Brain microvascular endothelial cell (primary cell): ENCODE results near the gene GLP1R.

Experiments
- DNase-seq: peaks from one replicate; pipeline ENCODE4 v3.0.0-alpha.2; 2020
- H3K27ac ChIP-seq: fragments of 250-450 bp; sonication (Bioruptor Pico); 2 replicates; pipeline ENCODE4 v1.5.1; 2020; ENCODE audit warnings: mild to moderate bottlenecking, moderate library complexity
- H3K27me3 ChIP-seq: fragments of 250-450 bp; sonication (Bioruptor Pico); replicated peaks from 2 replicates; pipeline ENCODE4 v1.5.1; 2020; ENCODE audit warnings: mild to moderate bottlenecking
- H3K36me3 ChIP-seq: fragments of 250-450 bp; sonication (Bioruptor Pico); replicated peaks from 2 replicates; pipeline ENCODE4 v1.5.1; 2020; ENCODE audit warnings: mild to moderate bottlenecking
- H3K4me3 ChIP-seq: 2 replicates; pipeline ENCODE4 v1.5.1; 2011; ENCODE audit warnings: low read depth, mild to moderate bottlenecking, control low read depth, low read length, moderate library complexity
- in situ Hi-C: cut with HindIII; loops from 2 replicates; pipeline ENCODE4 v1.10.0; 2017; ENCODE audit warnings: low sequenced_read_pairs, low pct_ligation_motif_present
- TF ChIP-seq, protein P1 (sequence below): IDR thresholded peaks from 2 replicates; pipeline ENCODE4 v1.5.1; 2011; ENCODE audit warnings: low read depth, mild to moderate bottlenecking, moderate library complexity, low read length, control low read depth, inconsistent platforms; ENCODE audit errors: missing control alignments

Gene GLP1R

DNA sequence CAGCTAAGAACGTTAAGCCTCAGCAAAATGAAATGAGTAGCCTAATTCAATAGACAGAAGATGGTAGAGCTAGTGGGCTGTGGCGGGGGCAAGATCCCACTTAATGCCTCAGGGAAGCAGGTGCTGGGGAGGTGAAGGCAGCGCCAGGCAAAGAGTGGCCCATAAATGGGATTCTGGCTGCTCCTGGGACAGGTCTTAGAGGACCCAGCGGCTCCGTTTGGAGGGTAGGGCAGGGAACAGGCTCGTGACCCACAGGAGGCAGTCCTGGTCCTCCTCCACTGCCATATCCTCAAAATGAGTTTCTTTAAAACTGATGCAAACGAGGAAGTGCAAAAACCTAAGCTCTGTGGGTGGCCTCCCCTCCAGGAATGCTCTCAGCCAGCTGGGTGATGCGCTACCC lies 33.7 kb downstream of the GLP1R start:
- Histone ChIP-seq H3K36me3 (no peaks in the 10 kb centered on the region), H3K4me3 (no peak overlapping the region), H3K27me3 (no peaks in the 10 kb centered on the region), H3K27ac (no peak overlapping the region)
- TF ChIP-seq, protein P1, sequence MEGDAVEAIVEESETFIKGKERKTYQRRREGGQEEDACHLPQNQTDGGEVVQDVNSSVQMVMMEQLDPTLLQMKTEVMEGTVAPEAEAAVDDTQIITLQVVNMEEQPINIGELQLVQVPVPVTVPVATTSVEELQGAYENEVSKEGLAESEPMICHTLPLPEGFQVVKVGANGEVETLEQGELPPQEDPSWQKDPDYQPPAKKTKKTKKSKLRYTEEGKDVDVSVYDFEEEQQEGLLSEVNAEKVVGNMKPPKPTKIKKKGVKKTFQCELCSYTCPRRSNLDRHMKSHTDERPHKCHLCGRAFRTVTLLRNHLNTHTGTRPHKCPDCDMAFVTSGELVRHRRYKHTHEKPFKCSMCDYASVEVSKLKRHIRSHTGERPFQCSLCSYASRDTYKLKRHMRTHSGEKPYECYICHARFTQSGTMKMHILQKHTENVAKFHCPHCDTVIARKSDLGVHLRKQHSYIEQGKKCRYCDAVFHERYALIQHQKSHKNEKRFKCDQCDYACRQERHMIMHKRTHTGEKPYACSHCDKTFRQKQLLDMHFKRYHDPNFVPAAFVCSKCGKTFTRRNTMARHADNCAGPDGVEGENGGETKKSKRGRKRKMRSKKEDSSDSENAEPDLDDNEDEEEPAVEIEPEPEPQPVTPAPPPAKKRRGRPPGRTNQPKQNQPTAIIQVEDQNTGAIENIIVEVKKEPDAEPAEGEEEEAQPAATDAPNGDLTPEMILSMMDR: no peak
- in situ Hi-C loops: no loop called here
- no peak for DNase-seq

DNA sequence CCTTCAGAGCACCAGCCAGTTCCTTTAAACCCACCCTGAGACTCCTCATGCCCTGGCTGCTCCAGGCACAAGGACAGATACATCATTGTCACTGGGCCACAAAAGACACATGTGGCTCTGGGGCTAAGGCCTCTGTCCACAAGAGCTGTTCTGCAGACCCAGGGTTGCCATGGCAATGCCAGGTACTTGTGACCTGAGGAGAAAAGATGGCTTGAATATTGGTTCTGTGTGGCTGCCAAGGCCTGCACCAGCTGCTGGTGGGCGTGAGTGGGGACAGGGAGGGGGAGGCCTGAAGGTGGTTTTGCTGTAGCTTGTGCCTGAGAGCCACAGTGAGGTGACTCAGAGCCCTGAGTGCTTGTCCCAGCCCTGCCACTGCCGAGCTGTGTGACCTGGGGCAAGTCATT lies 34.7 kb downstream of the GLP1R start:
- Histone ChIP-seq H3K4me3 (no peak overlapping the region), H3K27me3 (peaks cover 3% of the 10 kb centered on the region), H3K36me3 (no peaks in the 10 kb centered on the region), H3K27ac (no peak overlapping the region)
- in situ Hi-C loops: no loop called here
- DNase-seq: no peak
- TF ChIP-seq, protein P1: no peak

DNA sequence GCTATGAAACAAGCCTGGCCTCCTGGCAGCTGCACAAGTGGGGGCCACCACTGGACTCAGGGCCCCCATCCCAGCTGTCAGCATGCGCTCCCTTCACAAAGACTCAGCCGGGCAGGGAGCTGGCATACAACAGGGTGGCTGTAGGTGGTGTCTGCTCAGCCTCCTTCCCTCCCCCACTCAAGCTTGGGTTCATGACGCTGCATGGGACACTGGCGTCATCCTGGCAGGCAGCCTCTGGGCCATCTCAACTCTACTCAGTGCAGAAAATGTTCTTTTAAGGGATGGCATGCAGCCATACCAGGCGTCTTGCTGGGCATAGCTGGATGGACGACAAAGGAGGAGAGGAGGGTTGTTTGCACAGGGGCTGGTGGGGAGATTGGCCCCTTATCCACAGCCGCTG lies 35.9 kb downstream of the GLP1R start:
- H3K36me3 ChIP-seq: no peaks in the 10 kb centered on the region
- TF ChIP-seq, protein P1: no peak
- peaks cover 6% of the 10 kb centered on the region for H3K27me3 ChIP-seq
- no peak for DNase-seq
- in situ Hi-C loops: no loop called here
- no peak overlapping the region for H3K4me3 ChIP-seq
- H3K27ac ChIP-seq: no peak overlapping the region

DNA sequence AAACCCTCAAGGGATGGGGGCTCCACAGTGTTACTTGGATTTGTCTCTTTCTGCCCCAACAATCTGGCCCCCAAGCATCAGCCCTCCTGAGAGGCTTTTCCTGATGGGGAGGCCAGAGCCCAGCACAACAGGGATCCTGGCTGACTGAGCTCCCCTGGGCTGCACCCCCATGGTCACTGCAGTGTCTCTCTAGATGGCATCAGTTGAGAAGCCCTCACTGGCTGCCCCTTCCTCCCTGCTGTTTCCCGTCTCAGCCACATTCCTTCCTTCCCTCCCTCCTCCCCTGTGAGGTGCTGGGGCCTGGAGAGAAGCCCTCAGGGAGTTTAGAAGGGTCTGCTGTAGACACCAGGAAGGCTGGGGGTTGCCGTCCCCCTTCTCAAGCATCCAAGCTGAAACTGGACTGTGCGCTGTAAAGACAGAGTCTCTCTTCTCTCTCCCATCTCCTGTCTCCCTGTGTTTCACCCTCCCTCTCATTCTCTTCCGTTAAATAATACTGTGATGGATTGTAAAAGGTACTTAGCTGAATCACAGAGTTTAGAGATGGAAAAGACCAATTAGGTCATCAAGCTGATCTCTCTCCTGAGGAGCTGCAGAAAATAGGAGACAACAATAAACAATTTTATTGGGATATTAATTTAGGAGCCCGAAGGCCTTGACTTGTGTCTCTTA lies 36.7 kb downstream of the GLP1R start:
- Histone ChIP-seq H3K36me3 (no peaks in the 10 kb centered on the region), H3K4me3 (no peak overlapping the region), H3K27me3 (peaks cover 6% of the 10 kb centered on the region), H3K27ac (no peak overlapping the region)
- in situ Hi-C loops: no loop called here
- no peak for DNase-seq
- TF ChIP-seq, protein P1: no peak

DNA sequence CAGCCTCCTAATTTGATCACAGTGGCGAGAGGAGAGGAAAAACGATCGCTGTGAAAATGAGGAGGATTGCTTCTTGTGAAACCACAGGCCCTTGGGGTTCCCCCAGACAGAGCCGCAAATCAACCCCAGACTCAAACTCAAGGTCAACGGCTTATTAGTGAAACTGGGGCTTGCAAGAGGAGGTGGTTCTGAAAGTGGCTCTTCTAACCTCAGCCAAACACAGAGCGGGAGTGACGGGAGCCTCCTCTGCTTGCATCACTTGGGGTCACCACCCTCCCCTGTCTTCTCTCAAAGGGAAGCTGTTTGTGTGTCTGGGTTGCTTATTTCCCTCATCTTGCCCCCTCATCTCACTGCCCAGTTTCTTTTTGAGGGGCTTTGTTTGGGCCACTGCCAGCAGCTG lies 37.7 kb downstream of the GLP1R start:
- Histone ChIP-seq H3K27me3 (peaks cover 6% of the 10 kb centered on the region), H3K36me3 (no peaks in the 10 kb centered on the region), H3K4me3 (no peak overlapping the region), H3K27ac (no peak overlapping the region)
- in situ Hi-C loops: no loop called here
- no peak for DNase-seq
- TF ChIP-seq, protein P1: no peak

DNA sequence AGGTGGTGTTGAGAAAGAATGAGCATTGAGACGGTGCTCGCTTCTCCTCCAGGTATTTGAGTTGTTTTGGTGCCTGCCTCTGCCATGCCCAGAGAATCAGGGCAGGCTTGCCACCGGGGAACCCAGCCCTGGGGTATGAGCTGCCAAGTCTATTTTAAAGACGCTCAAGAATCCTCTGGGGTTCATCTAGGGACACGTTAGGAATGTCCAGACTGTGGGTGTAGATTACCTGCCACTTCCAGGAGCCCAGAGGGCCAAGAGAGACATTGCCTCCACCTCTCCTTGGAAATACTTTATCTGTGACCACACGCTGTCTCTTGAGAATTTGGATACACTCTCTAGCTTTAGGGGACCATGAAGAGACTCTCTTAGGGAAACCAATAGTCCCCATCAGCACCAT lies 38.1 kb downstream of the GLP1R start:
- in situ Hi-C loops: no loop called here

More for the DNA sequence above, 38.1 kb downstream of the GLP1R start:
- H3K27me3 ChIP-seq: peaks cover 6% of the 10 kb centered on the region
- no peak overlapping the region for H3K4me3 ChIP-seq
- no peaks in the 10 kb centered on the region for H3K36me3 ChIP-seq
- TF ChIP-seq, protein P1: no peak
- no peak overlapping the region for H3K27ac ChIP-seq
- DNase-seq: no peak
